ENCODE data around the gene KIFC1. TPM values are rescaled to one million over a fixed set of nuclear protein-coding genes. Genes with fewer than 3 reads are reported as not detected.
A peak's percentile ranks its signal among the peaks of the same experiment; 100 is the strongest.

The KIFC1 gene
- total and polyA plus RNA-seq, 9 of the 15 experiments (the other 6 are each of a cell fraction or from before 2014, with no cell fraction given) = 1.3 to 95.2 (median 76.9) TPM

DNA sequence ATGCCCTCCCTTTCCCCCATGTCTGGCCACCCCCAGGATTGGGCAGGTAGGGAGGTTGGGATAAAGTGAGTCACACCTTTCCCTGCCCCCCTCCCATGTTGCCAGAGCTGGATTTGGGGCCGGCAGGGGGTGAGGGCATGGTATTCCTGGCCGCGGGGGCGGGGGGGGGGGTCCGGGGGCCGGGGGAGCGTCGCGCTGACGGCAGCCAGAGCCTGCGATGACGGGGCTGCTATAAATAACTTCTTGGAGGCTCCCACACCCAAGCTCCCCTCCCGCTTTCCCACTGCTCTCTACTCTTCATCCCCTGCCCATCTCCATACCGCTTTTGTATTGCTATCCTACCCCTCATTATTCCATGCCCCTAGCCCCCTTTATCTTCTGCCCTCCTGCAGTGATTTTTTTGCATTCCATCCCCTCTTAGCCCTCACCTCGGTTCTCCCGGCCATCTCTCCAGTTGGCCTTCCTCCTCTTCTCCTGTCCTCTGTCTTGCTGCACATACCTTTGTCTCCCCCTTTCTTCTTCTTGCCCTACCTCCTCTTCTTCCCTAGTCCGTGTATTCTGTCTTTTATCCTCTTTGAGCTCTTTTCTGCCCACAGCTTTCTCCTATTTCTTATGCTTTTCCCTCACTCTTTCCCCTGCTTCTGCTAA is 42.0 kb downstream of the KIFC1 start (continued):
- TF ChIP-seq, protein P1, sequence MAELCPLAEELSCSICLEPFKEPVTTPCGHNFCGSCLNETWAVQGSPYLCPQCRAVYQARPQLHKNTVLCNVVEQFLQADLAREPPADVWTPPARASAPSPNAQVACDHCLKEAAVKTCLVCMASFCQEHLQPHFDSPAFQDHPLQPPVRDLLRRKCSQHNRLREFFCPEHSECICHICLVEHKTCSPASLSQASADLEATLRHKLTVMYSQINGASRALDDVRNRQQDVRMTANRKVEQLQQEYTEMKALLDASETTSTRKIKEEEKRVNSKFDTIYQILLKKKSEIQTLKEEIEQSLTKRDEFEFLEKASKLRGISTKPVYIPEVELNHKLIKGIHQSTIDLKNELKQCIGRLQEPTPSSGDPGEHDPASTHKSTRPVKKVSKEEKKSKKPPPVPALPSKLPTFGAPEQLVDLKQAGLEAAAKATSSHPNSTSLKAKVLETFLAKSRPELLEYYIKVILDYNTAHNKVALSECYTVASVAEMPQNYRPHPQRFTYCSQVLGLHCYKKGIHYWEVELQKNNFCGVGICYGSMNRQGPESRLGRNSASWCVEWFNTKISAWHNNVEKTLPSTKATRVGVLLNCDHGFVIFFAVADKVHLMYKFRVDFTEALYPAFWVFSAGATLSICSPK (IDR thresholded peaks at IDR 0.05; ENCODE audit: borderline replicate concordance) = no peak
- no peak for TF ChIP-seq NONO (IDR thresholded peaks at IDR 0.05; ENCODE audit: low read depth in 2 of 2, low read length in 1 of 2)
- TF ChIP-seq PHF21A (IDR thresholded peaks at IDR 0.05; ENCODE audit: borderline replicate concordance, low read depth) = peak; percentile 56; the same call in 1 of the 2 replicates
- TF ChIP-seq TOE1 (IDR thresholded peaks at IDR 0.05; ENCODE audit: borderline replicate concordance) = no peak; the same call in 1 of the 2 replicates
- no peak for TF ChIP-seq TOE1 (CRISPR knock-in tag; IDR thresholded peaks at IDR 0.05; ENCODE audit: borderline replicate concordance, low read depth)
- TF ChIP-seq, protein P2, sequence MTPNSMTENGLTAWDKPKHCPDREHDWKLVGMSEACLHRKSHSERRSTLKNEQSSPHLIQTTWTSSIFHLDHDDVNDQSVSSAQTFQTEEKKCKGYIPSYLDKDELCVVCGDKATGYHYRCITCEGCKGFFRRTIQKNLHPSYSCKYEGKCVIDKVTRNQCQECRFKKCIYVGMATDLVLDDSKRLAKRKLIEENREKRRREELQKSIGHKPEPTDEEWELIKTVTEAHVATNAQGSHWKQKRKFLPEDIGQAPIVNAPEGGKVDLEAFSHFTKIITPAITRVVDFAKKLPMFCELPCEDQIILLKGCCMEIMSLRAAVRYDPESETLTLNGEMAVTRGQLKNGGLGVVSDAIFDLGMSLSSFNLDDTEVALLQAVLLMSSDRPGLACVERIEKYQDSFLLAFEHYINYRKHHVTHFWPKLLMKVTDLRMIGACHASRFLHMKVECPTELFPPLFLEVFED (CRISPR knock-in tag; conservative IDR thresholded peaks at IDR 0.05) = peak; percentile 67; the same call in 1 of the 2 replicates
- TF ChIP-seq, protein P3, sequence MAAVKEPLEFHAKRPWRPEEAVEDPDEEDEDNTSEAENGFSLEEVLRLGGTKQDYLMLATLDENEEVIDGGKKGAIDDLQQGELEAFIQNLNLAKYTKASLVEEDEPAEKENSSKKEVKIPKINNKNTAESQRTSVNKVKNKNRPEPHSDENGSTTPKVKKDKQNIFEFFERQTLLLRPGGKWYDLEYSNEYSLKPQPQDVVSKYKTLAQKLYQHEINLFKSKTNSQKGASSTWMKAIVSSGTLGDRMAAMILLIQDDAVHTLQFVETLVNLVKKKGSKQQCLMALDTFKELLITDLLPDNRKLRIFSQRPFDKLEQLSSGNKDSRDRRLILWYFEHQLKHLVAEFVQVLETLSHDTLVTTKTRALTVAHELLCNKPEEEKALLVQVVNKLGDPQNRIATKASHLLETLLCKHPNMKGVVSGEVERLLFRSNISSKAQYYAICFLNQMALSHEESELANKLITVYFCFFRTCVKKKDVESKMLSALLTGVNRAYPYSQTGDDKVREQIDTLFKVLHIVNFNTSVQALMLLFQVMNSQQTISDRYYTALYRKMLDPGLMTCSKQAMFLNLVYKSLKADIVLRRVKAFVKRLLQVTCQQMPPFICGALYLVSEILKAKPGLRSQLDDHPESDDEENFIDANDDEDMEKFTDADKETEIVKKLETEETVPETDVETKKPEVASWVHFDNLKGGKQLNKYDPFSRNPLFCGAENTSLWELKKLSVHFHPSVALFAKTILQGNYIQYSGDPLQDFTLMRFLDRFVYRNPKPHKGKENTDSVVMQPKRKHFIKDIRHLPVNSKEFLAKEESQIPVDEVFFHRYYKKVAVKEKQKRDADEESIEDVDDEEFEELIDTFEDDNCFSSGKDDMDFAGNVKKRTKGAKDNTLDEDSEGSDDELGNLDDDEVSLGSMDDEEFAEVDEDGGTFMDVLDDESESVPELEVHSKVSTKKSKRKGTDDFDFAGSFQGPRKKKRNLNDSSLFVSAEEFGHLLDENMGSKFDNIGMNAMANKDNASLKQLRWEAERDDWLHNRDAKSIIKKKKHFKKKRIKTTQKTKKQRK (IDR thresholded peaks at IDR 0.05; ENCODE audit: borderline replicate concordance, low read depth, low read length) = no peak
- 0 out of 4 replicates have a peak, but pooled peaks of 1 of the 2 experiments have one; percentile 38 for TF ChIP-seq HDAC1 (IDR thresholded peaks at IDR 0.05)
- TF ChIP-seq, protein P4, sequence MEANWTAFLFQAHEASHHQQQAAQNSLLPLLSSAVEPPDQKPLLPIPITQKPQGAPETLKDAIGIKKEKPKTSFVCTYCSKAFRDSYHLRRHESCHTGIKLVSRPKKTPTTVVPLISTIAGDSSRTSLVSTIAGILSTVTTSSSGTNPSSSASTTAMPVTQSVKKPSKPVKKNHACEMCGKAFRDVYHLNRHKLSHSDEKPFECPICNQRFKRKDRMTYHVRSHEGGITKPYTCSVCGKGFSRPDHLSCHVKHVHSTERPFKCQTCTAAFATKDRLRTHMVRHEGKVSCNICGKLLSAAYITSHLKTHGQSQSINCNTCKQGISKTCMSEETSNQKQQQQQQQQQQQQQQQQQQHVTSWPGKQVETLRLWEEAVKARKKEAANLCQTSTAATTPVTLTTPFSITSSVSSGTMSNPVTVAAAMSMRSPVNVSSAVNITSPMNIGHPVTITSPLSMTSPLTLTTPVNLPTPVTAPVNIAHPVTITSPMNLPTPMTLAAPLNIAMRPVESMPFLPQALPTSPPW (CRISPR knock-in tag; IDR thresholded peaks at IDR 0.05) = peak; percentile 73
- no peak for TF ChIP-seq ZNF12 (CRISPR knock-in tag; IDR thresholded peaks at IDR 0.05)
- no peak for TF ChIP-seq MTA1 (IDR thresholded peaks at IDR 0.05; ENCODE audit: borderline replicate concordance)
- TF ChIP-seq, protein P5, sequence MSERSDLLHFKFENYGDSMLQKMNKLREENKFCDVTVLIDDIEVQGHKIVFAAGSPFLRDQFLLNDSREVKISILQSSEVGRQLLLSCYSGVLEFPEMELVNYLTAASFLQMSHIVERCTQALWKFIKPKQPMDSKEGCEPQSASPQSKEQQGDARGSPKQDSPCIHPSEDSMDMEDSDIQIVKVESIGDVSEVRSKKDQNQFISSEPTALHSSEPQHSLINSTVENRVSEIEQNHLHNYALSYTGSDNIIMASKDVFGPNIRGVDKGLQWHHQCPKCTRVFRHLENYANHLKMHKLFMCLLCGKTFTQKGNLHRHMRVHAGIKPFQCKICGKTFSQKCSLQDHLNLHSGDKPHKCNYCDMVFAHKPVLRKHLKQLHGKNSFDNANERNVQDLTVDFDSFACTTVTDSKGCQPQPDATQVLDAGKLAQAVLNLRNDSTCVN (CRISPR knock-in tag; IDR thresholded peaks at IDR 0.05) = peak; percentile 75
- TF ChIP-seq ZFPM2 (CRISPR knock-in tag; IDR thresholded peaks at IDR 0.05) = no peak
- no peak for TF ChIP-seq RB1 (IDR thresholded peaks at IDR 0.05; ENCODE audit: low read depth)
- no peak for TF ChIP-seq ZNF644 (tag; IDR thresholded peaks at IDR 0.05; ENCODE audit: low read depth)
- TF ChIP-seq ADNP (tag; IDR thresholded peaks at IDR 0.05) = no peak
